GM23248 (cell line): ENCODE results near the gene DNAJB8. TPM values are rescaled to one million over a fixed set of nuclear protein-coding genes. Genes with fewer than 3 reads are reported as not detected.

Source experiments
- DNase-seq: peaks from one replicate; pipeline ENCODE4 v3.0.0-alpha.2; 2015
- H2AFZ ChIP-seq: fragments of 200-600 bp; sonication (generic); 2 replicates; pipeline ENCODE4 v1.6.1; 2016; ENCODE audit warnings: antibody characterized with exemption
- H3F3A ChIP-seq: fragments of 200-600 bp; sonication (generic); 2 replicates; pipeline ENCODE4 v1.6.1; 2016; ENCODE audit warnings: mild to moderate bottlenecking, antibody characterized with exemption, mixed run types; ENCODE audit not compliant: insufficient read depth
- H3K27ac ChIP-seq: fragments of 200-600 bp; sonication (generic); 2 replicates; pipeline ENCODE4 v1.5.1; 2016; ENCODE audit warnings: mild to moderate bottlenecking
- H3K27me3 ChIP-seq: fragments of 200-600 bp; sonication (generic); replicated peaks from 2 replicates; pipeline ENCODE4 v1.6.1; 2016; ENCODE audit warnings: mild to moderate bottlenecking; ENCODE audit not compliant: insufficient read depth
- H3K36me3 ChIP-seq: fragments of 200-600 bp; sonication (generic); 2 replicates; pipeline ENCODE4 v1.6.1; 2016; ENCODE audit warnings: low read depth, mild to moderate bottlenecking
- H3K4me1 ChIP-seq: fragments of 200-600 bp; sonication (generic); 2 replicates; pipeline ENCODE4 v1.6.1; 2016; ENCODE audit warnings: mild to moderate bottlenecking; ENCODE audit not compliant: insufficient read depth
- H3K4me2 ChIP-seq: fragments of 200-600 bp; sonication (generic); one replicate; pipeline ENCODE4 v1.6.1; 2016; ENCODE audit warnings: mild to moderate bottlenecking; ENCODE audit not compliant: unreplicated experiment
- H3K4me3 ChIP-seq: fragments of 200-600 bp; sonication (generic); 2 replicates; pipeline ENCODE4 v1.5.1; 2016; ENCODE audit warnings: mild to moderate bottlenecking
- H3K79me2 ChIP-seq: fragments of 200-600 bp; sonication (generic); 2 replicates; pipeline ENCODE4 v1.6.1; 2016; ENCODE audit warnings: mild to moderate bottlenecking; ENCODE audit not compliant: insufficient read depth
- H3K9ac ChIP-seq: fragments of 200-600 bp; sonication (generic); 2 replicates; pipeline ENCODE4 v1.6.1; 2016; ENCODE audit warnings: mild to moderate bottlenecking
- H3K9me2 ChIP-seq: fragments of 200-600 bp; sonication (generic); 2 replicates; pipeline ENCODE4 v1.6.1; 2016; ENCODE audit warnings: mixed run types, mild to moderate bottlenecking, moderate library complexity; ENCODE audit not compliant: insufficient read depth
- H3K9me3 ChIP-seq: fragments of 200-600 bp; sonication (generic); one replicate; pipeline ENCODE4 v1.6.1; 2017; ENCODE audit warnings: low read depth
- H4K20me1 ChIP-seq: fragments of 200-600 bp; sonication (generic); 2 replicates; pipeline ENCODE4 v1.6.0; 2016; ENCODE audit not compliant: insufficient read depth
- EZH2 ChIP-seq: fragments of 200-600 bp; sonication (generic); IDR thresholded peaks from 2 replicates; pipeline ENCODE4 v1.6.1; 2018; ENCODE audit warnings: antibody characterized with exemption, mild to moderate bottlenecking; ENCODE audit not compliant: insufficient read depth, poor library complexity, severe bottlenecking
- EZH2phosphoT487 ChIP-seq: fragments of 200-600 bp; sonication (generic); IDR thresholded peaks from 2 replicates; pipeline ENCODE4 v1.6.1; 2018; ENCODE audit warnings: antibody characterized with exemption, moderate library complexity, mild to moderate bottlenecking, low read depth; ENCODE audit not compliant: insufficient read depth
- WGBS, 2 experiments: methylation state at CpG; one replicate each; pipeline ENCODE4 v1.1.6; 2015 to 2017; ENCODE audit warnings: low lambda C conversion rate in 2 of 2, low coverage in 1 of 2; ENCODE audit errors: missing lambda C conversion rate in 2 of 2; 5-methylcytosine and 5-hydroxymethylcytosine counted together
- in situ Hi-C: fragments of 300-500 bp; cut with MboI; formaldehyde crosslinking; loops from 2 replicates; pipeline ENCODE4 v1.15.0; 2020
- polyA plus RNA-seq: library from polyadenylated mRNA; unstranded; fragments of >200 nt; fragmentation: Nextera tagmentation; extraction: Ambion mirVana; gene quantifications from 2 replicates; pipeline ENCODE4 v1.2.1, GENCODE V29; 2016
- total RNA-seq: library from RNA; depleted of rRNA; stranded (reverse); fragments of >200 nt; shearing (Covaris generic); gene quantifications from 2 replicates; pipeline ENCODE4 v1.2.3, GENCODE V29; 2014

Gene DNAJB8
- total and polyA plus RNA-seq, 2 experiments from 2014 or later, result not detected

- H2AFZ ChIP-seq, result no peak overlapping the region
- H3K9ac ChIP-seq, result no peak overlapping the region
- H3K4me2 ChIP-seq, result no peak overlapping the region
- no peak for DNase-seq
- H3K4me3 ChIP-seq, result no peak overlapping the region
- no peaks in the 10 kb centered on the region for H3F3A ChIP-seq
- no peaks in the 10 kb centered on the region for H3K9me3 ChIP-seq
- no peaks in the 10 kb centered on the region for H3K79me2 ChIP-seq
- no peaks in the 10 kb centered on the region for H3K27me3 ChIP-seq
- H3K9me2 ChIP-seq, result no peaks in the 10 kb centered on the region
- no peaks in the 10 kb centered on the region for H3K36me3 ChIP-seq
- no peak for TF ChIP-seq EZH2phosphoT487
- H3K4me1 ChIP-seq, result peaks cover 5% of the 10 kb centered on the region; the same call in 1 of the 2 replicates
- 87 to 93% methylated on average over 7 of the region's 7 CpGs for WGBS, 2 experiments
- H4K20me1 ChIP-seq, result no peaks in the 10 kb centered on the region
- in situ Hi-C loops, result loop anchor here (10.0 kb wide), 1 partner anchor 173 kb away; no protein-coding TSS in a partner anchor
- H3K27ac ChIP-seq, result no peak overlapping the region
Observed at GRCh38 chr3:128421966-128422365, 44.7 kb downstream of the DNAJB8 start.

- no peak for DNase-seq
- Histone ChIP-seq H3F3A (no peaks in the 10 kb centered on the region), H3K9me2 (no peaks in the 10 kb centered on the region), H3K36me3 (no peaks in the 10 kb centered on the region), H3K4me2 (no peak overlapping the region), H3K9ac (no peak overlapping the region), H3K4me3 (no peak overlapping the region), H4K20me1 (no peaks in the 10 kb centered on the region), H2AFZ (no peak overlapping the region), H3K27ac (no peak overlapping the region), H3K4me1 (peaks cover 8% of the 10 kb centered on the region), H3K27me3 (no peaks in the 10 kb centered on the region), H3K79me2 (no peaks in the 10 kb centered on the region), H3K9me3 (no peaks in the 10 kb centered on the region)
- WGBS, 2 experiments, result 73 to 76% methylated on average over 8 to 10 of the region's 11 CpGs
- in situ Hi-C loops, result loop anchor here (10.0 kb wide), 1 partner anchor 173 kb away; no protein-coding TSS in a partner anchor
- TF ChIP-seq EZH2phosphoT487, result no peak
- no peak for TF ChIP-seq EZH2
Observed at GRCh38 chr3:128421439-128421836, 45.3 kb downstream of the DNAJB8 start.

GRCh38 chr3:128420720-128421438 is 45.8 kb downstream of the DNAJB8 start:
- H3K27me3 ChIP-seq, result no peaks in the 10 kb centered on the region
- no peaks in the 10 kb centered on the region for H3K9me2 ChIP-seq
- H2AFZ ChIP-seq, result no peak overlapping the region
- no peak overlapping the region for H3K4me2 ChIP-seq
- no peak overlapping the region for H3K9ac ChIP-seq
- DNase-seq, result no peak
- no peaks in the 10 kb centered on the region for H3F3A ChIP-seq
- in situ Hi-C loops, result loop anchor here (10.0 kb wide), 1 partner anchor 174 kb away; no protein-coding TSS in a partner anchor
- H3K27ac ChIP-seq, result no peak overlapping the region
- H3K9me3 ChIP-seq, result no peaks in the 10 kb centered on the region
- no peaks in the 10 kb centered on the region for H3K36me3 ChIP-seq
- WGBS, 2 experiments, result 84 to 86% methylated on average over 11 to 12 of the region's 12 CpGs
- H3K4me3 ChIP-seq, result no peak overlapping the region
- no peaks in the 10 kb centered on the region for H4K20me1 ChIP-seq
- no peaks in the 10 kb centered on the region for H3K79me2 ChIP-seq
- peaks cover 10% of the 10 kb centered on the region for H3K4me1 ChIP-seq
- TF ChIP-seq EZH2 (no peak), EZH2phosphoT487 (no peak)

GRCh38 chr3:128420289-128420688 is 46.4 kb downstream of the DNAJB8 start:
- H3K27me3 ChIP-seq, result no peaks in the 10 kb centered on the region
- H3K27ac ChIP-seq, result no peak overlapping the region
- H4K20me1 ChIP-seq, result no peaks in the 10 kb centered on the region
- TF ChIP-seq EZH2, result no peak
- no peak for TF ChIP-seq EZH2phosphoT487
- no peak overlapping the region for H2AFZ ChIP-seq
- WGBS, 2 experiments, result 79 to 86% methylated on average over 7 of the region's 7 CpGs
- H3F3A ChIP-seq, result no peaks in the 10 kb centered on the region
- H3K36me3 ChIP-seq, result no peaks in the 10 kb centered on the region
- in situ Hi-C loops, result loop anchor here (10.0 kb wide), 1 partner anchor 175 kb away; no protein-coding TSS in a partner anchor
- H3K4me3 ChIP-seq, result no peak overlapping the region
- no peaks in the 10 kb centered on the region for H3K9me3 ChIP-seq
- H3K79me2 ChIP-seq, result no peaks in the 10 kb centered on the region
- no peak overlapping the region for H3K9ac ChIP-seq
- no peak for DNase-seq
- peaks cover 10% of the 10 kb centered on the region for H3K4me1 ChIP-seq
- no peak overlapping the region for H3K4me2 ChIP-seq
- no peaks in the 10 kb centered on the region for H3K9me2 ChIP-seq

- H3K27me3 ChIP-seq, result no peaks in the 10 kb centered on the region
- no peaks in the 10 kb centered on the region for H3F3A ChIP-seq
- DNase-seq, result no peak
- H4K20me1 ChIP-seq, result no peaks in the 10 kb centered on the region
- no peaks in the 10 kb centered on the region for H3K79me2 ChIP-seq
- in situ Hi-C loops, result no loop called here
- no peaks in the 10 kb centered on the region for H3K36me3 ChIP-seq
- no peak overlapping the region for H2AFZ ChIP-seq
- H3K9me3 ChIP-seq, result no peaks in the 10 kb centered on the region
- TF ChIP-seq EZH2phosphoT487 (no peak), EZH2 (no peak)
- WGBS, 2 experiments, result 97% methylated on average over 4 of the region's 4 CpGs
- H3K4me3 ChIP-seq, result no peak overlapping the region
- no peak overlapping the region for H3K4me2 ChIP-seq
- no peaks in the 10 kb centered on the region for H3K9me2 ChIP-seq
- H3K9ac ChIP-seq, result no peak overlapping the region
- peaks cover 10% of the 10 kb centered on the region for H3K4me1 ChIP-seq
- no peak overlapping the region for H3K27ac ChIP-seq
Observed at GRCh38 chr3:128419311-128419710, 47.4 kb downstream of the DNAJB8 start.
